ENCODE data around the gene RWDD3. TPM values are rescaled to one million over a fixed set of nuclear protein-coding genes. Genes with fewer than 3 reads are reported as not detected.

The RWDD3 gene
- total RNA-seq, 3 donors from 2014 or later, result 6.6 to 7.5 (median 7.1) TPM

- Mint-ChIP-seq H3K27me3 (ENCODE audit: low read depth) (peaks cover 5% of the 10 kb centered on the region), H3K4me1 (ENCODE audit: low read depth) (no peaks in the 10 kb centered on the region), H3K4me3 (no peak overlapping the region), H3K9me3 (no peaks in the 10 kb centered on the region), H3K36me3 (ENCODE audit: insufficient read depth) (no peaks in the 10 kb centered on the region)
- ATAC-seq, result no peak
- DNase-seq, result no peak
Observed at GRCh38 chr1:95284420-95284819, 50.4 kb downstream of the RWDD3 start.

GRCh38 chr1:95286479-95286878, 52.5 kb downstream of the RWDD3 start:
- Mint-ChIP-seq H3K4me3 (no peak overlapping the region), H3K9me3 (no peaks in the 10 kb centered on the region), H3K36me3 (ENCODE audit: insufficient read depth) (no peaks in the 10 kb centered on the region), H3K27me3 (ENCODE audit: low read depth) (peaks cover 5% of the 10 kb centered on the region), H3K4me1 (ENCODE audit: low read depth) (no peaks in the 10 kb centered on the region)
- ATAC-seq (no peak), DNase-seq (no peak)

GRCh38 chr1:95287081-95287480, 53.1 kb downstream of the RWDD3 start:
- DNase-seq, result no peak
- no peak overlapping the region for H3K4me3 Mint-ChIP-seq
- H3K36me3 Mint-ChIP-seq (ENCODE audit: insufficient read depth), result no peaks in the 10 kb centered on the region
- peaks cover 5% of the 10 kb centered on the region for H3K27me3 Mint-ChIP-seq (ENCODE audit: low read depth)
- no peaks in the 10 kb centered on the region for H3K9me3 Mint-ChIP-seq
- no peaks in the 10 kb centered on the region for H3K4me1 Mint-ChIP-seq (ENCODE audit: low read depth)
- ATAC-seq, result no peak

GRCh38 chr1:95287825-95288224, 53.8 kb downstream of the RWDD3 start:
- DNase-seq (no peak), ATAC-seq (no peak)
- no peaks in the 10 kb centered on the region for H3K9me3 Mint-ChIP-seq
- H3K4me3 Mint-ChIP-seq, result no peak overlapping the region
- H3K36me3 Mint-ChIP-seq (ENCODE audit: insufficient read depth), result no peaks in the 10 kb centered on the region
- H3K4me1 Mint-ChIP-seq (ENCODE audit: low read depth), result no peaks in the 10 kb centered on the region
- H3K27me3 Mint-ChIP-seq (ENCODE audit: low read depth), result peaks cover 5% of the 10 kb centered on the region

Other genes starting within 250 kb of the RWDD3 start
- gene ALG14, start 161.3 kb upstream of the RWDD3 start, total RNA-seq, result 1 to 10 TPM; 4.3 to 4.9 (median 4.4) TPM
- gene TLCD4, start 116.9 kb upstream of the RWDD3 start, total RNA-seq, result under 1 TPM; 0.03 to 0.15 (median 0.03) TPM